ENCODE results near the gene ME2.
"Not testable (repeated sequence)": the region's sequence is repeated elsewhere in the genome, so short reads cannot be mapped to it uniquely, and the experiment has no call there.

The ME2 gene

GRCh38 chr18:50878345-50879301 lies at the start of gene ME2:
Gene ME2 (plus strand): TSS chr18:50879118. CDS start chr18:50895821, 16,703 bp downstream.
- DNase-seq (ENCODE audit: low spot score), result peak; percentile 88

- no peak for DNase-seq (ENCODE audit: low spot score)
Observed at GRCh38 chr18:50829644-50830043, 49.3 kb upstream of the ME2 start.

- DNase-seq (ENCODE audit: low spot score), result no peak
Observed at GRCh38 chr18:50830544-50830943, 48.4 kb upstream of the ME2 start.

- DNase-seq (ENCODE audit: low spot score), result no peak
Observed at GRCh38 chr18:50832754-50833153, 46.2 kb upstream of the ME2 start.

GRCh38 chr18:50833496-50833895 lies 45.4 kb upstream of the ME2 start:
- not testable (repeated sequence) for DNase-seq (ENCODE audit: low spot score)

GRCh38 chr18:50836521-50836957 lies 42.4 kb upstream of the ME2 start:
- DNase-seq (ENCODE audit: low spot score), result no peak

- DNase-seq (ENCODE audit: low spot score), result no peak
Observed at GRCh38 chr18:50839341-50839740, 39.6 kb upstream of the ME2 start.

- DNase-seq (ENCODE audit: low spot score), result no peak
Observed at GRCh38 chr18:50839996-50840395, 38.9 kb upstream of the ME2 start.

GRCh38 chr18:50842846-50843245 lies 36.1 kb upstream of the ME2 start:
- DNase-seq (ENCODE audit: low spot score), result no peak

GRCh38 chr18:50844554-50844953 lies 34.4 kb upstream of the ME2 start:
- no peak for DNase-seq (ENCODE audit: low spot score)

GRCh38 chr18:50844960-50845359 lies 34.0 kb upstream of the ME2 start:
- no peak for DNase-seq (ENCODE audit: low spot score)

- no peak for DNase-seq (ENCODE audit: low spot score)
Observed at GRCh38 chr18:50847192-50847591, 31.7 kb upstream of the ME2 start.

- DNase-seq (ENCODE audit: low spot score), result no peak
Observed at GRCh38 chr18:50848061-50848551, 30.8 kb upstream of the ME2 start.

GRCh38 chr18:50848991-50849390 lies 29.9 kb upstream of the ME2 start:
- no peak for DNase-seq (ENCODE audit: low spot score)

- DNase-seq (ENCODE audit: low spot score), result no peak
Observed at GRCh38 chr18:50849419-50849821, 29.5 kb upstream of the ME2 start.

- no peak for DNase-seq (ENCODE audit: low spot score)
Observed at GRCh38 chr18:50850307-50851065, 28.4 kb upstream of the ME2 start.

- DNase-seq (ENCODE audit: low spot score), result no peak
Observed at GRCh38 chr18:50853863-50854271, 25.1 kb upstream of the ME2 start.

GRCh38 chr18:50855976-50856757 lies 22.8 kb upstream of the ME2 start:
- no peak for DNase-seq (ENCODE audit: low spot score)

- DNase-seq (ENCODE audit: low spot score), result not testable (repeated sequence)
Observed at GRCh38 chr18:50857166-50857565, 21.8 kb upstream of the ME2 start.

- DNase-seq (ENCODE audit: low spot score), result no peak
Observed at GRCh38 chr18:50857694-50858093, 21.2 kb upstream of the ME2 start.

GRCh38 chr18:50859793-50860555 lies 18.9 kb upstream of the ME2 start:
- DNase-seq (ENCODE audit: low spot score), result no peak
